Esophagus squamous epithelium (tissue), 5 donors: Measurements from ENCODE around the gene MX2. TPM values are rescaled to one million over a fixed set of nuclear protein-coding genes. Genes with fewer than 3 reads are reported as not detected.

ENCODE experiments used
- DNase-seq: peaks from one replicate; lab custom pipeline; 2025; lab: John Stamatoyannopoulos, UW
- H3K27ac ChIP-seq, 4 donors: fragments of 200-600 bp; sonication (generic); one replicate each; pipeline ENCODE4 v1.5.1; 2016 to 2019; ENCODE audit warnings: mild to moderate bottlenecking in 1 of 4
- H3K27me3 ChIP-seq, 4 donors: fragments of 200-600 bp; sonication (generic); 1 replicate in 3 of 4; 2 replicates in 1 of 4; pipeline versions ENCODE4 v1.5.1 to v1.6.0; 2017 to 2021; ENCODE audit warnings: antibody characterized with exemption in 1 of 4
- H3K36me3 ChIP-seq, 3 donors: fragments of 200-600 bp; sonication (generic); one replicate each; pipeline ENCODE4 v1.5.1; 2016 to 2019
- H3K4me1 ChIP-seq, 3 donors: fragments of 200-600 bp; sonication (generic); one replicate each; pipeline ENCODE4 v1.5.1; 2017 to 2019
- H3K4me3 ChIP-seq, 4 donors: fragments of 200-600 bp; sonication (generic); 1 replicate in 3 of 4; 2 replicates in 1 of 4; pipeline ENCODE4 v1.5.1; 2016 to 2019; ENCODE audit warnings: mild to moderate bottlenecking in 2 of 4, moderate library complexity in 1 of 4
- H3K9me3 ChIP-seq, 3 donors: fragments of 200-600 bp; sonication (generic); one replicate each; pipeline ENCODE4 v1.5.1; 2016 to 2019
- CTCF ChIP-seq, 6 experiments: fragments of 450-650 bp in 4 of 6; fragments of 200-600 bp in 2 of 6; sonication (generic) in 2 of 6; IDR thresholded peaks; one replicate each; pipeline ENCODE4 v1.5.1; 2016 to 2019; ENCODE audit warnings: antibody characterized with exemption in 6 of 6, mild to moderate bottlenecking in 4 of 6, moderate library complexity in 4 of 6
- POLR2A ChIP-seq, 4 donors: fragments of 450-650 bp; IDR thresholded peaks; one replicate each; pipeline ENCODE4 v1.6.1; 2017; ENCODE audit warnings: antibody characterized with exemption in 4 of 4, mild to moderate bottlenecking in 4 of 4, moderate library complexity in 3 of 4
- WGBS, 2 donors: methylation state at CpG; one replicate each; pipeline ENCODE4 v1.1.5; 2018; 5-methylcytosine and 5-hydroxymethylcytosine counted together
- intact Hi-C: fragments of 100-400 bp; cut with DNase I; formaldehyde crosslinking; loops from one replicate; pipeline ENCODE4 v1.15.0; 2022
- total RNA-seq, 4 donors: library from RNA; depleted of rRNA; stranded (reverse); fragments of >200 nt; gene quantifications; one replicate each; pipeline ENCODE4 v1.1.0, GENCODE V29; 2016
- donor health status: DM: yes; HTN: yes; CAD: no.

The MX2 gene
- total RNA-seq, 4 donors from 2014 or later: 4.3 to 23.5 (median 8.5) TPM

GRCh38 chr21:41428311-41428710, 66.5 kb downstream of the MX2 start:
- WGBS, 2 donors: 98 to 99% methylated on average over 8 of the region's 8 CpGs
- intact Hi-C loops: no loop called here
- Histone ChIP-seq H3K36me3 (peaks cover 0 to 57% (median 20%) of the 10 kb centered on the region in 3 donors), H3K4me1 (peaks cover 0 to 28% (median 13%) of the 10 kb centered on the region in 3 donors), H3K9me3 (no peaks in the 10 kb centered on the region), H3K4me3 (no peak overlapping the region), H3K27ac (no peak overlapping the region), H3K27me3 (no peaks in the 10 kb centered on the region)
- no peak for TF ChIP-seq POLR2A (IDR thresholded peaks at IDR 0.05)
- no peak for TF ChIP-seq CTCF (IDR thresholded peaks at IDR 0.05)
- DNase-seq: no peak

- TF ChIP-seq CTCF (IDR thresholded peaks at IDR 0.05) (no peak), POLR2A (IDR thresholded peaks at IDR 0.05) (no peak)
- Histone ChIP-seq H3K36me3 (peaks cover 0 to 63% (median 21%) of the 10 kb centered on the region in 3 donors), H3K4me1 (peaks cover 0 to 28% (median 13%) of the 10 kb centered on the region in 3 donors), H3K27me3 (no peaks in the 10 kb centered on the region), H3K4me3 (no peak overlapping the region), H3K27ac (no peak overlapping the region), H3K9me3 (peaks cover 0 to under 1% (median 0%) of the 10 kb centered on the region in 3 donors)
- intact Hi-C loops: no loop called here
- WGBS, 2 donors: 87% methylated on average over 3 to 6 of the region's 6 CpGs
- no peak for DNase-seq
These were observed 67.0 kb downstream of the MX2 start for GRCh38 chr21:41428847-41429246.

DNA sequence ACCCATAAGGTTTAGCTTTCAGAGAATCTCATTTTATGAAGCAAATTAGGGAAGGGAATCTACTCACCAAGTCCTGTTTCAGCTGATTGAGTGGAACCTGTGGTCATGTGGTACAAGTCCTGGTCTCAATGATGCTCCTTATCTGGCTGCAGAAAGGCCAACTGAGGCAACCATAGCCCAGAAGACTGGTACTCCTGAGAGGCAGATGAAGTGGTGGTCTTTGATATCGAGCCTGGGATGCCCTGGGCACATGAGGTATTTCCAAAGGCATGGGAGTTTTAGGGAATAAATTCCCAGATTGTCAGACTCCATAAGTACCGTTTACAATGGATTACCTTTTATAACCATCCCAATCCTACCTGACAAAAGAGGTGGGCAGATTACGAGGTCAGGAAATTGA, 67.5 kb downstream of the MX2 start:
- Histone ChIP-seq H3K27ac (no peak overlapping the region), H3K4me1 (peaks cover 0 to 28% (median 13%) of the 10 kb centered on the region in 3 donors), H3K36me3 (peaks cover 0 to 67% (median 21%) of the 10 kb centered on the region in 3 donors), H3K27me3 (no peaks in the 10 kb centered on the region), H3K9me3 (peaks cover 0 to 5% (median 0%) of the 10 kb centered on the region in 3 donors), H3K4me3 (no peak overlapping the region)
- intact Hi-C loops: no loop called here
- 89 to 97% methylated on average over 3 of the region's 3 CpGs for WGBS, 2 donors
- DNase-seq: no peak
- TF ChIP-seq CTCF (IDR thresholded peaks at IDR 0.05) (no peak), POLR2A (IDR thresholded peaks at IDR 0.05) (no peak)

DNA sequence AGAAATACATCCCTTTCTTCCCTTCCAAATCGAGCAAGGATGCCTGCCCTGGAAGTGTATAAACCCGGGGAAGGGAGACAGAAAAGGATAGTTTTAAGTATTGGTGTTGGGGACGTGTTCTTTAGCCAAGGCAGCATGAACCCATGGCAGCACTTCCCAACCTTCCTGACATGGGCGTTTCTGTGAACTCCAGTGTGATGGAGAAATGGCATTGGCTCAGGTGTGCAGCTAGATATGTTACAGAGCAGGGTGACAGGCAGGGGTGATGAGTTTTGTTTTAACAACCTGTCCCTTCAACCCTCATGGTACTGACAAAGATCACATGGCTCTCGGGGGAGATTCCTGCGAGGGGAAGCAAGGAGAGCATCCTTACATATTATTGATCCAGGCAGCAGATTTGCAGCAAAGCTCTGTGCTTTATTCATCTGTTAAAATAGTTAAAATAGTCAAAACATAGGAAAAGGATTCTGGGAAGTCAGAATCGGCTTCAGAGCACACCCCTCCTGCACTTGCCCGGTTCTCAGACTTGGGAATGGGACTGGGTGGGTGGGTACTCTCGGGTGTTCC, 68.2 kb downstream of the MX2 start:
- Histone ChIP-seq H3K27ac (no peak overlapping the region), H3K4me1 (peaks cover 0 to 28% (median 13%) of the 10 kb centered on the region in 3 donors), H3K4me3 (no peak overlapping the region), H3K27me3 (no peaks in the 10 kb centered on the region), H3K9me3 (peaks cover 0 to 11% (median 6%) of the 10 kb centered on the region in 3 donors), H3K36me3 (peaks cover 3 to 74% (median 23%) of the 10 kb centered on the region in 3 donors)
- TF ChIP-seq CTCF (IDR thresholded peaks at IDR 0.05): no peak
- TF ChIP-seq POLR2A (IDR thresholded peaks at IDR 0.05): no peak
- DNase-seq: no peak
- WGBS, 2 donors: 78 to 79% methylated on average over 9 of the region's 9 CpGs
- intact Hi-C loops: no loop called here

GRCh38 chr21:41431788-41432548, 70.1 kb downstream of the MX2 start:
- DNase-seq: no peak
- Histone ChIP-seq H3K36me3 (peaks cover 5 to 94% (median 40%) of the 10 kb centered on the region in 3 donors), H3K9me3 (peaks cover 0 to 11% (median 6%) of the 10 kb centered on the region in 3 donors), H3K27me3 (no peaks in the 10 kb centered on the region), H3K4me1 (peaks cover 0 to 15% (median 3%) of the 10 kb centered on the region in 3 donors), H3K27ac (no peak overlapping the region), H3K4me3 (no peak overlapping the region)
- WGBS, 2 donors: 86 to 94% methylated on average over 3 to 9 of the region's 16 CpGs
- TF ChIP-seq POLR2A (IDR thresholded peaks at IDR 0.05) (no peak), CTCF (IDR thresholded peaks at IDR 0.05) (no peak)
- intact Hi-C loops: no loop called here
